Lower leg skin (tissue), 3 donors: ENCODE results near the gene HDAC4.

Experiments
- CTCF ChIP-seq, 3 donors: fragments of 450-650 bp; IDR thresholded peaks; one replicate each; pipeline ENCODE4 v1.5.1; 2016; ENCODE audit warnings: antibody characterized with exemption in 3 of 3, mild to moderate bottlenecking in 3 of 3, moderate library complexity in 2 of 3
- POLR2A ChIP-seq, 2 donors: fragments of 450-650 bp; IDR thresholded peaks; one replicate each; pipeline ENCODE4 v1.6.1; 2016 to 2017; ENCODE audit warnings: antibody characterized with exemption in 2 of 2, mild to moderate bottlenecking in 1 of 2, moderate library complexity in 1 of 2

DNA sequence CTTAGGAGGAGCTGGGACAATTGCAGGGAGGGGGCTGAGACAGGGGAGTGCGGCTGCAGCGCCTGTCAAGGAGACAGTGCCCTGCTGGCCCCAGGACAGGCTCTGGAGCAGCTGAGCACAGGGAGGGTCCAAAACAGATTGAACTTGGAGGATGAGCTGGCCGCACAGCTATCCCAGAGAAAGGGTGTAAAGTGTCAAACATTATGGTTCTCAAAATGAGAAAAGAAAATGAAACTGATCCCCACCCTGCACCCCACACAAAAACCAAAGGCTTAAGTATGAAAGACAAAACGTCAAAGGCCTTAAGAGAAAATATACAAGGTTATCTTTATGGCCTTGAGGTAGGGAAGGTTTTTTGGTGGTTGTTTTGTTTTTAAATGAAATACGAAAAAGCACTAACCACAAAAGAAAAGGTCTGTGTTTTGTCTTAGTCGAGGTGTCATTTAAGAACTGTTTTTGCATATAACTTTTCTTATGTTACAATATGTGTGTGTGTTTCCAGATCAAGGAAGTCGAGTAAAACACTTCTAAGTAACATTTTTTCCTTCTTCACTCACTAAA, 111.8 kb downstream of the HDAC4 start:
- TF ChIP-seq CTCF (IDR thresholded peaks at IDR 0.05) (no peak), POLR2A (IDR thresholded peaks at IDR 0.05) (no peak)
